ENCODE measurements around the gene NOCT. TPM values are rescaled to one million over a fixed set of nuclear protein-coding genes. Genes with fewer than 3 reads are reported as not detected.

Gene NOCT
- total RNA-seq, 4 donors from 2014 or later, result 3.1 to 17.1 (median 7.8) TPM

DNA sequence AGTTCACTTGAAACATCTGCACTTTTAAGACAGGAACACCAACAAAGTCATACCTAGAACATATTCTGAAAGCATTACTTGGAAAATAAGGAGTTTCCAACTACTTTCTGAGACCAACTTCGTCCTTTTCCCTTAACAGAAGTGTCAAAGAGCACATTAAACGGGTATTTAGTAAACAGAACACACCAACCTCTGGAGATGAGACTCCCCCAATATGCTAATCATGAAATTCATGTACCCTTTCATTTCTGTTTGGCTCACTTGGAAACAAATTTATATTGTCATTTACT is 69.2 kb downstream of the NOCT start:
- no peak for TF ChIP-seq CTCF (IDR thresholded peaks at IDR 0.05; ENCODE audit: low read depth)

DNA sequence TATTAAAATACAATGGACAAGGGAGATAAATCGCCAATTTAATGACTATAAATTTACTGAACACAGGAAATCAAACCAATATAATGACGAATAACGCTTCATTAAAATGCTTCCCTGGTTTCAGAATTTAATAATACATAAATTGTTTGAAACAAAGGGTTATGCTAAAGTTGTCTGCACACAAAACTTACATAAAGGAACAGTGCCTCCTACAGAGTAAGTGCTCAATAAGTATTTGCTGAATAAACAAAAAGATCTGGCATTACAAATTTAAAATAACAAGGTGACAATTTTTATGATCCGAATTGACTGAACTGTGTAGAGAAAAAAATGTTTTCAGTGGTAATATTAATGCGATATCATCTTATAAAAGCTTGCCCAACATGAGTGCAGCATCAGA is 69.6 kb downstream of the NOCT start:
- no peak for TF ChIP-seq CTCF (IDR thresholded peaks at IDR 0.05; ENCODE audit: low read depth)

DNA sequence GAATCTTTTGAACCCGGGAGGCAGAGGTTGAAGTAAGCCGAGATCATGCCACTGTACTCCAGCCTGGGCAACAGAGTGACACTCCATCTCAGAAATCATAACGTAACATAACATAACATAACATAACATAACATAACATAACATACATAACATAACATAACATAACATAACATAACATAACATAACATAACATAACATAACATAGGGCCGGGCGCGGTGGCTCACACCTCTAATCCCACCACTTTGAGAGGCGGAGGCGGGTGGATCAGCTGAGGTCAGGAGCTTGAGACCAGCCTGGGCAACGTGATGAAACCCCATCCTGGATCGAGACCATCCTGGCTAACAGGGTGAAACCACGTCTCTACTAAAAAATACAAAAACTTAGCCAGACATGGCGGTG is 76.7 kb downstream of the NOCT start:
- TF ChIP-seq CTCF (IDR thresholded peaks at IDR 0.05; ENCODE audit: low read depth), result no peak

Small RNAs within 50 kb of the gene (small RNA-seq; reads per million reads assigned to genes)
- not detected for gene RNU6-531P

Other genes with a start within 250 kb of the NOCT start
- 10 to 100 TPM; 51.3 to 64.9 (median 64.2) TPM for gene ELF2, start 161.4 kb downstream of the NOCT start, total RNA-seq

Measured in subcutaneous adipose tissue (tissue), 4 donors.